Skeletal muscle tissue (tissue), 4 donors: ENCODE data around the gene PPL. TPM values are rescaled to one million over a fixed set of nuclear protein-coding genes. Genes with fewer than 3 reads are reported as not detected.
"Not testable (repeated sequence)": the region's sequence is repeated elsewhere in the genome, so short reads cannot be mapped to it uniquely, and the experiment has no call there.

Source experiments
- H3K27ac ChIP-seq: one replicate; pipeline ENCODE4 v1.7.0; 2013; ENCODE audit warnings: mild to moderate bottlenecking, low read depth, low read length, inconsistent platforms
- H3K27me3 ChIP-seq, 3 donors: one replicate each; pipeline ENCODE4 v1.7.0; 2013; ENCODE audit warnings: low read length in 3 of 3; ENCODE audit not compliant: control insufficient read depth in 3 of 3, insufficient read depth in 3 of 3
- H3K36me3 ChIP-seq, 3 donors: one replicate each; pipeline ENCODE4 v1.7.0; 2013; ENCODE audit warnings: low read length in 3 of 3; ENCODE audit not compliant: control insufficient read depth in 3 of 3, insufficient read depth in 3 of 3
- H3K4me1 ChIP-seq, 3 donors: one replicate each; pipeline ENCODE4 v1.7.0; 2013; ENCODE audit warnings: low read length in 3 of 3, mild to moderate bottlenecking in 3 of 3; ENCODE audit not compliant: control insufficient read depth in 3 of 3, insufficient read depth in 3 of 3
- H3K4me3 ChIP-seq, 3 donors: one replicate each; pipeline ENCODE4 v1.7.0; 2013; ENCODE audit warnings: low read length in 3 of 3
- H3K9ac ChIP-seq, 3 donors: one replicate each; pipeline ENCODE4 v1.7.0; 2013; ENCODE audit warnings: low read length in 3 of 3, mild to moderate bottlenecking in 3 of 3, moderate library complexity in 2 of 3, low read depth in 1 of 3
- H3K9me3 ChIP-seq, 3 donors: one replicate each; pipeline ENCODE4 v1.7.0; 2013; ENCODE audit warnings: low read length in 3 of 3; ENCODE audit not compliant: control insufficient read depth in 3 of 3
- total RNA-seq: library from RNA; depleted of rRNA; stranded (reverse); fragments of >200 nt; gene quantifications from one replicate; pipeline ENCODE4 v1.2.3, GENCODE V29; 2014
- donor health status: Osteomylitis.

The PPL gene
- total RNA-seq, 1 donor from 2014 or later: 1.6 TPM

GRCh38 chr16:4958510-4959438 is 21.8 kb upstream of the PPL start:
- Histone ChIP-seq H3K4me3 (peak overlapping the region; percentile 83 to 98 (median 93)), H3K27me3 (no peaks in the 10 kb centered on the region), H3K4me1 (peaks cover 11 to 23% (median 16%) of the 10 kb centered on the region in 3 donors), H3K9me3 (no peaks in the 10 kb centered on the region), H3K27ac (no peak overlapping the region), H3K9ac (peak overlapping the region; percentile 2 to 92 (median 64)), H3K36me3 (peaks cover 0 to 6% (median 0%) of the 10 kb centered on the region in 3 donors)

GRCh38 chr16:4957720-4958509 is 21.0 kb upstream of the PPL start, which contains the start of gene SEC14L5:
TSS of gene SEC14L5 (plus strand) at chr16:4958330. CDS start at chr16:4959324, 994 bp downstream.
- H3K4me3 ChIP-seq: peak within 1 kb of the TSS; percentile 83 to 98 (median 93)
- H3K9me3 ChIP-seq: no peaks in the 10 kb centered on the region
- peaks cover 0 to 3% (median 0%) of the 10 kb centered on the region in 3 donors for H3K27me3 ChIP-seq
- H3K4me1 ChIP-seq: peaks cover 11 to 23% (median 16%) of the 10 kb centered on the region in 3 donors
- H3K36me3 ChIP-seq: peaks cover 0 to 6% (median 0%) of the 10 kb centered on the region in 3 donors
- H3K27ac ChIP-seq: no peak within 1 kb of the TSS
- peak within 1 kb of the TSS; percentile 68 to 92 (median 68) for H3K9ac ChIP-seq

DNA sequence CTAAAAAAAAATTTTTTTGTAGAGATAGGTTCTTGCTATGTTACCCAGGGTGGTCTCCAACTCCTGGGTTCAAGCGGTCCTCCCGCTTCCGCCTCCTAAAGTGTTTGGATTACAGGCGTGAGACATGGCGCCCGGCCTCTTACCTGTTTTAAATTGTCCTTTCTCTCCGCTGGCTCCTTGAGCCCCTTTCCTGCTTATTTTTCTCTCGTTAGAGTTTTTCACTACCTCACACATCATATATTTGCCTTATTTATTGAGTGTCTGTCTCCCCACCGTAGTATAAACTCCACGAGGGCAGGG is 20.4 kb upstream of the PPL start:
- H3K27me3 ChIP-seq: peaks cover 0 to 3% (median 0%) of the 10 kb centered on the region in 3 donors
- no peaks in the 10 kb centered on the region for H3K9me3 ChIP-seq
- peaks cover 11 to 23% (median 16%) of the 10 kb centered on the region in 3 donors for H3K4me1 ChIP-seq
- H3K36me3 ChIP-seq: peaks cover 0 to 6% (median 0%) of the 10 kb centered on the region in 3 donors
- H3K27ac ChIP-seq: no peak overlapping the region
- H3K4me3 ChIP-seq: peak overlapping the region; percentile 72 to 79 (median 78)
- peak overlapping the region; percentile 68 to 83 (median 68) for H3K9ac ChIP-seq

- no peak overlapping the region for H3K9ac ChIP-seq
- H3K36me3 ChIP-seq: peaks cover 0 to under 1% (median 0%) of the 10 kb centered on the region in 3 donors
- no peak overlapping the region for H3K4me3 ChIP-seq
- H3K27ac ChIP-seq: no peak overlapping the region
- no peaks in the 10 kb centered on the region for H3K9me3 ChIP-seq
- peaks cover 0 to 3% (median 0%) of the 10 kb centered on the region in 3 donors for H3K27me3 ChIP-seq
- peaks cover 11 to 23% (median 16%) of the 10 kb centered on the region in 3 donors for H3K4me1 ChIP-seq
Observed at GRCh38 chr16:4954714-4955113, 17.8 kb upstream of the PPL start.

- H3K4me3 ChIP-seq, H3K4me1 ChIP-seq, H3K36me3 ChIP-seq, H3K9me3 ChIP-seq, H3K27me3 ChIP-seq, H3K27ac ChIP-seq, H3K9ac ChIP-seq: not testable (repeated sequence)
Observed at GRCh38 chr16:4951583-4951982, 14.6 kb upstream of the PPL start.

DNA sequence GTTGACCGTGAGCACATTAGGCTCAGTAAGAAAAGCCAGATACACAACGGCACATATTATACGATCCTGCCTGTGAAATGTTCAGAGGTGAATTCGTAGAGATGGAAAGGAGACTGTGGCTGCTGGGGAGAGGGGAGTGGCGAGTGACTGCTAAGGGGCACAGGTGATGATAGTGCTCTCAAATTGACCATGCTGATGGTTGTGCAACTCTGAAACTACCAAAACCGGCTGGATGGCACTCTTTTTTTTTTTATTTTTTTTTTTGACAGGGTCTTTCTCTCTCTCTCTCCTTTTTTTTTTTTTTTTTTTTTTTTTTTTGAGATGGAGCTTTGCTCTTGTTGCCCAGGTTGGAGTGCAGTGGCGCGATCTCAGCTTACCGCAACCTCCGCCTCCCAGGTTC is 13.0 kb upstream of the PPL start:
- Histone ChIP-seq H3K4me1 (peaks cover 2 to 11% (median 3%) of the 10 kb centered on the region in 3 donors), H3K9me3 (no peaks in the 10 kb centered on the region), H3K36me3 (no peaks in the 10 kb centered on the region), H3K27ac (no peak overlapping the region), H3K4me3 (no peak overlapping the region), H3K27me3 (peaks cover 3 to 7% (median 5%) of the 10 kb centered on the region in 3 donors), H3K9ac (no peak overlapping the region)

DNA sequence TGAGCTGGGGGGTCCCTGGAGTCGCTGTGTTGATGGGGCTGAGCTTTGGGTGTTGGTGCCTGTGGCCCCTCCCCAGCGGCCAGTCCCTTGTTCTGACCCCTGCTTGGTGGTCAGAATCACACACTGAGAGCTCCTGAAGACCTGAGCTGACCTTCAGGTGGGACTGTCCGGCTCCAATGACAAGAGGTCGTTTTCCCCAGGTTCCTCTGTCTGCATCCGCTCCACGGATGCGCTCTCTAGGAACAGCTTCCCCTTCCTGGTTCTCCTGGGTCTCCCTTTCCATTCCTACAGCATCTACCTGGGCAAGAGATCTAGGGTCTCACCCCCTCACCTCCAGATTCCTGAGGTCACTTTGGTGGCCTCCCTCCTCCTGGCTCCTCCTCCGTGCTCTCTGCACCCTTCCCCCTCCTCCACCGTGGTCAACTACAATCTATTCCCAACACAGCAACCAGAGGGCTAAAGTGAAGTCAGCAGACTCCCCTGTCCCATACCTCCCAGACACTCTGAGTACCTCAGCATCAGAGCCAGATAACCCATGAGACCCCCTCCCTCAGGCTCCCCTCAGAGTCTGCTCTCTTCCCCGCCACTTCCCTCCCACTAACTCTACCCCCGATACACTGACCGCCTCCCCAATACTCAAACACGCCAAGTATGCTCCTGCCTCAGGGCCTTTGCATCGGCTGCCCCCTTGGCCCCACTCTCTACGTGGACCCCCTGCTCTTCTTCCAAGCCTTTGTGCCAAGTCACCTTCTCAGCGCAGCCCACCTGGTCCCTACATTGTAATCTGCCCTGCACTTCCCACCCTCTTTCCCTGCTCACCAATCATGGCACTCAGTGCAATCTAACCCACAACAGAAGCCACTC is 12.2 kb upstream of the PPL start:
- Histone ChIP-seq H3K4me1 (peaks cover 6 to 19% (median 7%) of the 10 kb centered on the region in 3 donors), H3K27ac (no peak overlapping the region), H3K36me3 (no peaks in the 10 kb centered on the region), H3K9me3 (no peaks in the 10 kb centered on the region), H3K27me3 (peaks cover 3 to 7% (median 5%) of the 10 kb centered on the region in 3 donors), H3K9ac (no peak overlapping the region), H3K4me3 (no peak overlapping the region)

- Histone ChIP-seq H3K9ac (no peak overlapping the region), H3K27ac (no peak overlapping the region), H3K9me3 (no peaks in the 10 kb centered on the region), H3K36me3 (no peaks in the 10 kb centered on the region), H3K27me3 (peaks cover 3 to 5% (median 4%) of the 10 kb centered on the region in 3 donors), H3K4me3 (no peak overlapping the region), H3K4me1 (peaks cover 16 to 28% (median 19%) of the 10 kb centered on the region in 3 donors)
Observed at GRCh38 chr16:4947722-4948503, 11.0 kb upstream of the PPL start.

DNA sequence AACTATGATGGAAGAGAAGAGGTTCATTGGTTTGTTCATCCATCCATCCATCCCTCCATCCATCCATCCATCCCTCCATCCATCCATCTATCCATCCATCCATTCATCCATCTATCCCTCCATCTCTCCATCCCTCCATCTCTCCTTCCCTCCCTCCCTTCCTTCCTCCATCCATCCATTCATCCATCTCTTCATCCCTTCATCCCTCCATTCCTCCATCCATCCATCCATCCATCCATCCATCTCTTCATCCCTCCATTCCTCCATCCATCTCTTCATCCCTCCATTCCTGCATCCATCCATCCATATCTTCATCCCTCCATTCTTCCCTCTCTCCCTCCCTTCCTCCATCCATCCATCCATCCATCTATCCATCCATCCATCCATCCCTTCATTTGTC is 10.0 kb upstream of the PPL start:
- Histone ChIP-seq H3K27ac (no peak overlapping the region), H3K4me3 (no peak overlapping the region), H3K9me3 (no peaks in the 10 kb centered on the region)

More for the DNA sequence above, 10.0 kb upstream of the PPL start:
- H3K4me1 ChIP-seq: peaks cover 21 to 34% (median 25%) of the 10 kb centered on the region in 3 donors
- H3K27me3 ChIP-seq: peaks cover 3 to 5% (median 4%) of the 10 kb centered on the region in 3 donors
- H3K9ac ChIP-seq: no peak overlapping the region
- no peaks in the 10 kb centered on the region for H3K36me3 ChIP-seq
